Thyroid gland (tissue), 4 donors: Measurements from ENCODE around the gene PLEKHG7. TPM values are rescaled to one million over a fixed set of nuclear protein-coding genes. Genes with fewer than 3 reads are reported as not detected.

Experiments
- DNase-seq, 2 donors: peaks; one replicate each; pipeline ENCODE4 v3.0.0-alpha.2; 2019
- H3K27ac ChIP-seq, 3 donors: fragments of 200-600 bp; sonication (generic); 1 replicate in 2 of 3; 2 replicates in 1 of 3; pipeline ENCODE4 v1.5.1; 2016 to 2019; ENCODE audit warnings: mild to moderate bottlenecking in 1 of 3, moderate library complexity in 1 of 3
- H3K27me3 ChIP-seq: fragments of 200-600 bp; sonication (generic); one replicate; pipeline ENCODE4 v1.5.1; 2019
- H3K36me3 ChIP-seq, 2 donors: fragments of 200-600 bp; sonication (generic); one replicate each; pipeline ENCODE4 v1.5.1; 2016 to 2019
- H3K4me1 ChIP-seq, 2 donors: fragments of 200-600 bp; sonication (generic); one replicate each; pipeline ENCODE4 v1.5.1; 2017 to 2019
- H3K4me3 ChIP-seq, 3 donors: fragments of 200-600 bp; sonication (generic); replicated peaks in 1 of 3; 1 replicate in 2 of 3; 2 replicates in 1 of 3; pipeline ENCODE4 v1.5.1; 2016; ENCODE audit warnings: mild to moderate bottlenecking in 1 of 3
- H3K9me3 ChIP-seq: fragments of 200-600 bp; sonication (generic); one replicate; pipeline ENCODE4 v1.5.1; 2017
- POLR2A ChIP-seq, 2 donors: fragments of 450-650 bp; IDR thresholded peaks; one replicate each; pipeline ENCODE4 v1.6.1; 2017; ENCODE audit warnings: antibody characterized with exemption in 2 of 2, mild to moderate bottlenecking in 2 of 2, moderate library complexity in 1 of 2
- WGBS, 2 donors: methylation state at CpG; one replicate each; pipeline ENCODE4 v1.1.5; 2017; 5-methylcytosine and 5-hydroxymethylcytosine counted together
- intact Hi-C: fragments of 100-400 bp; cut with DNase I; formaldehyde crosslinking; loops from one replicate; pipeline ENCODE4 v1.15.1; 2023
- total RNA-seq, 4 donors: library from RNA; depleted of rRNA; stranded (reverse); fragments of >200 nt; gene quantifications; one replicate each; pipeline ENCODE4 v1.2.3, GENCODE V29; 2016
- TF ChIP-seq, protein P1 (sequence below), 6 experiments: fragments of 200-600 bp in 3 of 6; fragments of 450-650 bp in 3 of 6; sonication (generic) in 3 of 6; IDR thresholded peaks; one replicate each; pipeline ENCODE4 v1.5.1; 2016 to 2019; ENCODE audit warnings: antibody characterized with exemption in 6 of 6, mild to moderate bottlenecking in 2 of 6, inconsistent platforms in 1 of 6, moderate library complexity in 1 of 6

The PLEKHG7 gene
- total RNA-seq, 4 donors from 2014 or later = not detected

DNA sequence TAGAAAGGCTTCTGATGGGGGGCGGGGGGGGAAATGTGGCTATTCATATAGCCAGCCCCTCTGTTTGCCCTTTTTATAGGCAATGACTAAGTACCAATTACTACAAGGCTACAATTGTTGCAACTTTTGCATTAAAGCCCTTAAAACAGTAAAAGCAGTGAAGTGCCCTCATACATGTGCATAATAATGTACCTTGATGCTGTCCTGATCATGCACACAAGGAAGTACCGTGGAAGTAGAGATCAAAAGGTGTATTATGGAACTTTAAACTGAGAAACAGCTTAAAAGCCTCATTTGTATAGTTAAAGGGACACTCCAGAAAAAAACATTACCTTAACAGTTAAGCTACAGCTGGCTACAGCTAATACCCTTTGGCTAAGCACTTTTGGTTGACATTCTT, 111.8 kb downstream of the PLEKHG7 start:
- H3K27me3 ChIP-seq = no peaks in the 10 kb centered on the region
- intact Hi-C loops = no loop called here
- 93% methylated on average over 2 of the region's 2 CpGs for WGBS, 2 donors
- H3K9me3 ChIP-seq = no peaks in the 10 kb centered on the region
- no peaks in the 10 kb centered on the region for H3K36me3 ChIP-seq
- no peak overlapping the region for H3K4me3 ChIP-seq
- no peak for TF ChIP-seq POLR2A (IDR thresholded peaks at IDR 0.05)
- H3K4me1 ChIP-seq = no peaks in the 10 kb centered on the region
- H3K27ac ChIP-seq = no peak overlapping the region
- no peak for DNase-seq

DNA sequence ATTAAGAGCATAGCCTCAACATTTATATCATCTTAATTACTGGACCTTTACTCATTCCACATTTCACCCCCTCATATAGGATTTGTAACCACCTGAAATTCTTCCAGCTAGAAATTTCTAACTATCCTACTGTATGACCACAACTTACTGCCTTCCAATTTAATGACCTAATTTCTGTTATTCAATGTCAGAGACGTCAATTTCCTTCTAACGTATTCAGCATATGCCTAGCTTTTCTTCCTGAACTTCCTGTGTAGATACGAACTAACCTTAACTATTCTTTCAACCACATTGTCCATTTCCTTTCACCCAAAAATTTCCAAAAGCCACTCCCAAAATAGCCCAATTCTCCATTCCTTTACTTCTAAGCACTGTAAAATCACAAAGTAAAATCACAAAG, 118.4 kb downstream of the PLEKHG7 start:
- H3K36me3 ChIP-seq = peaks cover 0 to 4% of the 10 kb centered on the region in 2 donors
- 72 to 83% methylated on average over 3 of the region's 3 CpGs for WGBS, 2 donors

More for the DNA sequence above, 118.4 kb downstream of the PLEKHG7 start:
- no peaks in the 10 kb centered on the region for H3K9me3 ChIP-seq
- intact Hi-C loops = no loop called here
- H3K27ac ChIP-seq = no peak overlapping the region
- H3K4me1 ChIP-seq = no peaks in the 10 kb centered on the region
- no peak overlapping the region for H3K4me3 ChIP-seq
- no peak for TF ChIP-seq POLR2A (IDR thresholded peaks at IDR 0.05)
- TF ChIP-seq, protein P1, sequence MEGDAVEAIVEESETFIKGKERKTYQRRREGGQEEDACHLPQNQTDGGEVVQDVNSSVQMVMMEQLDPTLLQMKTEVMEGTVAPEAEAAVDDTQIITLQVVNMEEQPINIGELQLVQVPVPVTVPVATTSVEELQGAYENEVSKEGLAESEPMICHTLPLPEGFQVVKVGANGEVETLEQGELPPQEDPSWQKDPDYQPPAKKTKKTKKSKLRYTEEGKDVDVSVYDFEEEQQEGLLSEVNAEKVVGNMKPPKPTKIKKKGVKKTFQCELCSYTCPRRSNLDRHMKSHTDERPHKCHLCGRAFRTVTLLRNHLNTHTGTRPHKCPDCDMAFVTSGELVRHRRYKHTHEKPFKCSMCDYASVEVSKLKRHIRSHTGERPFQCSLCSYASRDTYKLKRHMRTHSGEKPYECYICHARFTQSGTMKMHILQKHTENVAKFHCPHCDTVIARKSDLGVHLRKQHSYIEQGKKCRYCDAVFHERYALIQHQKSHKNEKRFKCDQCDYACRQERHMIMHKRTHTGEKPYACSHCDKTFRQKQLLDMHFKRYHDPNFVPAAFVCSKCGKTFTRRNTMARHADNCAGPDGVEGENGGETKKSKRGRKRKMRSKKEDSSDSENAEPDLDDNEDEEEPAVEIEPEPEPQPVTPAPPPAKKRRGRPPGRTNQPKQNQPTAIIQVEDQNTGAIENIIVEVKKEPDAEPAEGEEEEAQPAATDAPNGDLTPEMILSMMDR (IDR thresholded peaks at IDR 0.05) = no peak
- H3K27me3 ChIP-seq = no peaks in the 10 kb centered on the region
- DNase-seq = no peak

Other genes starting within 250 kb of the PLEKHG7 start
- gene EEA1, start 226.3 kb downstream of the PLEKHG7 start, total RNA-seq = 10 to 100 TPM; 16.0 to 21.8 (median 19.3) TPM